GM19025 (cell line): ENCODE data around the gene PANX3.
A peak's percentile ranks its signal among the peaks of the same experiment; 100 is the strongest.

Experiments
- ATAC-seq: cut with Tn5 transposase; IDR thresholded peaks from one replicate; pipeline ENCODE4 v1.9.1; 2021; ENCODE audit warnings: mild to moderate bottlenecking, low read depth, moderate library complexity; ENCODE audit not compliant: unreplicated experiment

Gene PANX3

DNA sequence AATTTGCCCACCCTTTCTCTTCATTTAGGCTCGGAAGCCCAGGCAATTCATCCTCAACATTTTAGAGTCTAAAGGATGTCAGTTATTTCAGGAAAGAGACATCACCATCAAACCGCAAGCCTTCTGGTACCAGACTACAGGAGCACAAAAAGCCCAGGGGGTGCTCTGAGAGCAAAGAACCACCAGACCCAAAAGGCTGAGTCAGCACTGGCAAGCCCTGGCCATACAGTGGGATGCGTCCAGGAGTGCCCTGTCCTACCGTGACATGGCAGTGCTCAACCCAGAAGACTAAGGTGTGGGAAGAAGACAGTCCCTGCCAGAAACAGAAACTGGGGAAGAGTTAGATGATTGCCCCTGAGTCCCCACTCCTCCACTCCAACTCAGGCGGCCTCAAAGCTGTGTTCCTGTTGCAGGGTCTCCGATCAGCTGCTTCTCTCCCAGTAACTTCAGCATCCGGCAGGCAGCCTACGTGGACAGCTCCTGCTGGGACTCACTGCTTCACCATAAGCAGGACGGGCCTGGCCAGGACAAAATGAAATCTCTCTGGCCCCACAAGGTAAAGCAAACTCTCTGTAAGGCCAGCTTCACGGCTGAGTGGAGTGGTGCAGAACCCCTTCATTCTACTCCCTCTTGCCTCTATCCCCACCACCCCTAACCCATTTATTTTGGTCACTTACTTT is 1.5 kb downstream of the PANX3 start:
- ATAC-seq: no peak

DNA sequence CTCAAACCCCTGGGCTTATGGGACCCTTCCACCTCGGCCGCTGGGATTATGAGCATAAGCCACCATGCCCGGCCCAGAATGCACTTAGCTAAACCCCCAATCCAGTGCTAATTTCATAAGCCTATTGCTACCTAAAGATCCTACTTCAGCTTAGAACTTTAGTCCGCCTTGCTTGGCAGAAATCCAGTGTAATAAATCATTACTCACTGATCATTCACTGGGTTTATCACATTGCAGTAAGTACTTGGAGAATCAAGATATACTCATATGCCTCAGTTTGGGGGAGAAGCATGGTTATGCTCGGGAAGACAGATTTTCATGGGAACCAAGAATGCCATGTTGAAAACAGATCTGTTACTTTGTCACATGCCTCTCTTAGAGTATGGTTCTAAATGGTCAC is 7.6 kb downstream of the PANX3 start:
- ATAC-seq: no peak

GRCh38 chr11:124622531-124623451 is 11.6 kb downstream of the PANX3 start, which contains the start of gene TBRG1:
TBRG1 (plus strand) TSS chr11:124622864; CDS start chr11:124623084, 220 bp downstream.
- peak; percentile 96 for ATAC-seq

GRCh38 chr11:124623861-124624525 is 12.8 kb downstream of the PANX3 start:
- ATAC-seq: no peak

DNA sequence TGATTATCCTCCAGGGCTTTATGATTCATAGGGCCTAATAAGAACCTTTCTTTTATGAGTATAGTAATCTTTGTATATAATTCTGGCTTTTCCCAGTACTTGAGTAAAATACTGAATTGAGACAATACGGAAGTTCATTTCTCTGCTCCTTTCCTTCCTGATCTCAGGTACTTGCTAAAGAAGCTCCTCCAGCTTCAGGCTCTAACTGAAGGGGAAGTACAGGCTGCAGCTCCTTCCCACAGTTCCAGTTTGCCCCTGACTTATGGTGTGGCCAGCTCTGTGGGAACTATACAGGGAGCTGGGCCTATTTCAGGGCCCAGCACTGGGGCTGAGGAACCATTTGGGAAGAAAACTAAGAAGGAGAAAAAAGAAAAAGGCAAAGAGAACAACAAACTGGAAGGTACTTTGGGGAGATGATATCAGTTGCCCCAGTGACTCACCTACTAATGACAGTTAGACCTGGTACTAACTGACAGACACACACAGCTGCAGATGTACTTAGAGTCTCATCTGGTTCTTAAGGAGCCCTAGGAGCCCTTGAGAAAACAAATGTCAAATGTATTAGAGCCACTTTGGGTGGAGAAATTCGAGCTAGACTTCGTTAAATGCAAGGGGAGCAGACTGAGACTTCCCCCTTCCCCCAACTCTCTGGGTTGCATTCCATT is 14.4 kb downstream of the PANX3 start:
- no peak for ATAC-seq

GRCh38 chr11:124627546-124627945 is 16.3 kb downstream of the PANX3 start:
- ATAC-seq: no peak

DNA sequence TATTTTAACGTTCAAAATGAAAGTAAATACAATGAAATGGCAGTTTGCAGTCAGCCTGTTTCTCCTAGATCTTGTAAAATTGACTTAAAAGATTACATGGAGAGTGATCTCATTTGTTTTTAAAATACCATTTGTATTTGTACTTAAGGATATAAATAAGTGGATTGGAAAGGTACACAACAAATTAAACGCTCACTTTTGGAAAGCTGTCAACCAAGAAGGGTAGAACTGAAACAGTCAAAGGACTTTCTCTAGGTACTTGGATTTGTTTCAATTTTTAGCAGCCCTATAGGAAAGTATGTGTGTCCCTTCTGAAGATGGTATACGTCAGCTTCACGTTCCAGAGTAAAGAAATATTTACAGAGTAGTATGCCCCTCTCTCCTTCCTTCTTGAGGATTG is 18.7 kb downstream of the PANX3 start:
- no peak for ATAC-seq

DNA sequence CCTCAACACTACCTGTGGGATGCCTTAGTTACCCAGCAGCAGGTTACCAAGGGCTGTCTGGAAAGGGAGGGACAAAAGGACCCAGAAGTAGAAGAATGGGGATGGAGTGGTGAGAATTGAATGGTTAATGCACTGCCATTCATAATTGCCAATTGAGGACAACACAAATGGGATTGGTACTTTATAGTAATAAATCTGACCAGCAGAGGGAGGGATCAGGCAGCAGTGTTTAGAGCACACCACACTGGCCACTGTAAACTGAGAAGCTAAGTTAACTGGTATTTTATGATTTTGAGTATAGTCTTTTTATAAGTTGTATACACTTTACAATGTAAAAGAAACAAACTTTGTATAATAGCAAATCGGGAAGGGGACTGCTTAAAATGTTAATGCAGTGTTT is 22.1 kb downstream of the PANX3 start:
- ATAC-seq: no peak

- no peak for ATAC-seq
These were observed 24.7 kb downstream of the PANX3 start for GRCh38 chr11:124635932-124636331.

DNA sequence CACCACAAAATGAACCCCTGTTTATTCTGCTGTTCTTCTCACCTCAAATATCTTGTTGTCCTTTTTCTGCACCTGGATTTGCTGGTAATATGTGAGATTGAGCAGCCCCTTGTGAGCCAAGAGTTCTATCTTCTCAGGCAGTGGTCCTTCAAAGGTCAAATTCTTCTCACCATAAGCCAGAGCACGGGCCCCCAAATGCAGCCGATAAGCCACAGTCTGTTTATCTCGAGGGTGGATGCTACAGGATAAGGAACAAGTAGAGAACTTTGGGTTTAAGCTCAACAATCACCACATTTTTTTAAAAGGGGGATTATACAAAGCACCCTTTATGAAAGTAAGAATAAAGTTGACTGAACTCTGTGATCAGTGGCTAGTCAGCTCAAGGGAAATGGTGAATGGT is 27.3 kb downstream of the PANX3 start:
- ATAC-seq: no peak

GRCh38 chr11:124639186-124639585 is 28.0 kb downstream of the PANX3 start:
- ATAC-seq: no peak

GRCh38 chr11:124640666-124641065 is 29.4 kb downstream of the PANX3 start:
- ATAC-seq: no peak

DNA sequence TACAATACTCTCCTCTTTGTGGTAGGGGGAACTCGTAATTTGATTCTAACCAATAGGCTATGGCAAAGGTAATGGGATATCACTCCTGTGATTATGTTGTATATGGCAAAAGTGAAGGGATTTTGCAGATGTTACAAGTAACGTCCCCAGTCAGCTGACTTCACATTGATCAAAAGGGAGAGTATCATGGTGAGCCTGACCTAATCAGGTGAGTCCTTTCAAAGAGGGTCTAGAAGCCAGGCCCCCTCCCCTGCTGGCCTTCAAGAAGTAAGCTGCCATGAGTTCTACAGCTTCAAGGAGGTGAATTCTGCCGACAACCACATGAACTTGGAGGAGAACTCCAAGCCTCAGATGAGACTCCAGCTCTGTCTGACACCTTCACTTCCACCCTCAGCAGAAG is 31.4 kb downstream of the PANX3 start:
- ATAC-seq: no peak

DNA sequence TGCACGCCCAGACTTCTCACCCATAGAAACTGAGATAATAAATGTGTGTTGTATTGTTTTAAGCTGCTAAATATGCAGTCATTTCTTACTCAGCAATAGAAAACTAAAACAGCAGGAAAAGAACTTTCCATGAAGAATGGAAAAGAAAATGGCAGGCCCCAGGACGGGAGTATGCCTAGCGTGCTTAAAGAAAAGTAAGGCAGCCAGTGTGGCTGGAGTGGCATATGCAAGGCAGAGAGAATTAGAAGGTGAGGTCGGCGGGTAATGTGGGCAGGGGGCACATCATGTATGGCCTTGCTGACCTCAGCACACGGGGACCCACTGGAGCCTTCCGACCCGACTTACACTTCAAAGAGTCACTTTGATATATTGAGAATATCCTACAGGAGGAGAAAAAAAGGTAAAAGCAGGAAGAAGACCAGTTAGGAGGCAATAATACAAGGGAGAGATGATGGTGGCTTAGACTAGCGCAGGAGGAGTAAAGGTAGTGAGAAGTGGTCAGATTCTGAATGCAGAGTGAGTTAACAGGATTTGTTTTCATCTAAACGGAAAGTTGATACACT is 31.9 kb downstream of the PANX3 start:
- no peak for ATAC-seq

DNA sequence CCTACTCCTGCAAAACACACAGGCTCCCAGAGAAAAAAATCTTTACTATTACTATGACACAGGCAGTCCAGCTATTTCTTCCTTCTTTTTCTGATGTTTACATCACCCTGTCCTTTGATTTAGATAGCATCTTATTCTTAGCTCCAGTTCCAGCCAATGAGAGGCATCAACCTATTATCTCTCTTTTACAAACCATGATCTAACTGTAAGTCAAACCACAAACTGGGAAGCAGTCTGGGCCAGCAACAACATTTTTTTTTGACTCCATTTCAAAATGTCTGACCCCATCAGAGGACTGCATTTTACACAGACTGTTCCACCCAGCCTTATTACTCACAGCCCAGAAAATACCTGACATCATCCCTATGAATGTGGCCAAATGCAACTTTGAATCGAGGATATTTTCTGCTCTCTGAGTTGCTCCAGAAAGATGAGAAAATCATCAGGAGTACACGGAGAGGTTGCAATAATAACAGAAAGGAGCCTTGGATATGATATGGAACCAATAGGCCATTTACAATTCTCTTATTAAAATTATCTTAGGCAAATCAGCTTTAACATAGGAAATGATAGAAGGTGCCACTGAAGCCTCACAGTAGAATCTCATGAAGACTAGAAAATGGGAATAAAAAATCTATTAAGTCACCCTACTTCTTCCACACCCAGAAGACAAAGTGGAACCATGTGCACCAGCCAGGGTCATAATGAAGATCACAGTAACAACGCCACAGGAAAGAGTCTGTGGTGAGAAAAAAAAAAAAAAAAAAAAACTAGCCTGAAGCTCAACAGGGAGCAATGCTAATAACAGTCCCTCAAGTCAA is 32.6 kb downstream of the PANX3 start:
- no peak for ATAC-seq

- ATAC-seq: no peak
These were observed 33.4 kb downstream of the PANX3 start for GRCh38 chr11:124644426-124645280.

DNA sequence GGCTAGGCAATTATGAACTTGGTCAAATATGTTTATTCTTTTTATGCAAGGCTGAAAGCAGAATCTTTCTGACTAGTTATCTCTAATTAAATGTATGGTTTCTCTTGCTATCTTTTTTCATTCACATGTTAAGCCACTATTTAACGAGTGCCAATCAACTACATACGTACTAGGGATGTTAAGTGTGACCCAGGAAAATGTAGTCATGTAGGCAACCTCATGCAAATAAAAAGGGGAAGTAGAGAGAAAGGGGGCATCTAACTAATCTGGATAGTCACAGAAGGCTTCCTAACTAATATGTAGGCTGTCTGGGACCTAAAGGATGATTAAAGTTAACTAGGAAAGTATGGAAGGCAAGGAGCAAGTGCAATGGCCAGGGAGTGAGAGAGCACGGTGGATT is 34.9 kb downstream of the PANX3 start:
- no peak for ATAC-seq

DNA sequence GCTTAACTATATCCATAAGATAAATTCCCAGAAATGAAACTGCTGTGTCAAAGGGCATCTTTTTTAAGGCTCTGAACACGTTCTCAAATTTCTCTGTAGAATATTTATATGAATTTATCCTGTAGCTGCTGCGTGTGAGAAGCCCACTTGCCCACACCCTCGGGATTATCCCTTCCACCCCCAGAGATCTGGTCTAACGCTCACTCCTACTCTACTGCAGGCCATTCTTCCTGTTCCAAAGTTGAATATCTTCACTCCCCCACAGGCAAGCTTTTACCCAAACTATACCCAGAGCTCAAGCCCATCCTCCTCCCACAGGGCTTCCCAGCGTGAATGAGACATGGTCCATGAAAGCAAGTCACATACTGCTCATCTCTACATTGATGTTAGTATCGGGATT is 37.4 kb downstream of the PANX3 start:
- ATAC-seq: no peak
